Thymus (tissue), 11 donors: ENCODE results near the gene PPARG. TPM values are rescaled to one million over a fixed set of nuclear protein-coding genes. Genes with fewer than 3 reads are reported as not detected.

ENCODE experiments used
- DNase-seq, 9 donors: peaks; one replicate each; pipeline ENCODE4 v3.0.0-alpha.2; 2013; ENCODE audit warnings: low spot score in 9 of 9, low read depth in 6 of 9, missing footprints in 1 of 9
- H3K27ac ChIP-seq, 2 donors: one replicate each; pipeline ENCODE4 v1.5.1; 2013; ENCODE audit warnings: control low read depth in 1 of 2, low read depth in 1 of 2, low read length in 1 of 2, mild to moderate bottlenecking in 1 of 2, moderate library complexity in 1 of 2
- H3K27me3 ChIP-seq, 2 donors: one replicate each; pipeline ENCODE4 v1.5.1; 2013; ENCODE audit warnings: low read length in 1 of 2; ENCODE audit not compliant: control insufficient read depth in 2 of 2, insufficient read depth in 1 of 2
- H3K36me3 ChIP-seq, 2 donors: one replicate each; pipeline ENCODE4 v1.5.1; 2013; ENCODE audit warnings: low read length in 1 of 2, mild to moderate bottlenecking in 1 of 2, moderate library complexity in 1 of 2; ENCODE audit not compliant: control insufficient read depth in 2 of 2, insufficient read depth in 2 of 2
- H3K4me1 ChIP-seq, 2 donors: one replicate each; pipeline ENCODE4 v1.5.1; 2013; ENCODE audit warnings: low read length in 2 of 2; ENCODE audit not compliant: control insufficient read depth in 2 of 2, insufficient read depth in 2 of 2
- H3K4me3 ChIP-seq, 2 donors: one replicate each; pipeline ENCODE4 v1.5.1; 2013; ENCODE audit warnings: low read length in 2 of 2, control low read depth in 1 of 2, mild to moderate bottlenecking in 1 of 2
- H3K9me3 ChIP-seq, 2 donors: one replicate each; pipeline ENCODE4 v1.5.1; 2013; ENCODE audit warnings: low read length in 1 of 2, mild to moderate bottlenecking in 1 of 2; ENCODE audit not compliant: control insufficient read depth in 2 of 2, insufficient read depth in 1 of 2
- WGBS: extraction: QIAGEN DNeasy Blood & Tissue Kit; methylation state at CpG from one replicate; pipeline ENCODE4 v1.1.7; 2013; 5-methylcytosine and 5-hydroxymethylcytosine counted together
- polyA plus RNA-seq: library from polyadenylated mRNA; stranded (reverse); fragments of 200-250 nt; gene quantifications from one replicate; pipeline ENCODE4 v1.2.3, GENCODE V29; 2013
- total RNA-seq: library from RNA; stranded (reverse); fragments of 120-200 nt; gene quantifications from one replicate; pipeline ENCODE4 v1.2.4, GENCODE V29; 2013
- donor health status: healthy.

The PPARG gene
- total and polyA plus RNA-seq, 2 donors = 4.3 to 8.8 TPM

- H3K27ac ChIP-seq = no peak overlapping the region
- no peak for DNase-seq
- no peaks in the 10 kb centered on the region for H3K4me1 ChIP-seq
- no peaks in the 10 kb centered on the region for H3K36me3 ChIP-seq
- WGBS = 92% methylated on average over 20 of the region's 20 CpGs
- no peak overlapping the region for H3K4me3 ChIP-seq
- H3K9me3 ChIP-seq = no peaks in the 10 kb centered on the region
- H3K27me3 ChIP-seq = no peaks in the 10 kb centered on the region
Observed at GRCh38 chr3:12405432-12406272, 116.8 kb downstream of the PPARG start.

- H3K27me3 ChIP-seq = no peaks in the 10 kb centered on the region
- 96% methylated on average over 3 of the region's 3 CpGs for WGBS
- no peaks in the 10 kb centered on the region for H3K36me3 ChIP-seq
- no peak overlapping the region for H3K4me3 ChIP-seq
- DNase-seq = no peak
- H3K4me1 ChIP-seq = no peaks in the 10 kb centered on the region
- H3K27ac ChIP-seq = no peak overlapping the region
- H3K9me3 ChIP-seq = no peaks in the 10 kb centered on the region
Observed at GRCh38 chr3:12408984-12409683, 120.3 kb downstream of the PPARG start.

GRCh38 chr3:12409684-12410596 is 121.1 kb downstream of the PPARG start:
- DNase-seq = no peak
- Histone ChIP-seq H3K36me3 (no peaks in the 10 kb centered on the region), H3K4me1 (no peaks in the 10 kb centered on the region), H3K27ac (no peak overlapping the region), H3K9me3 (no peaks in the 10 kb centered on the region), H3K4me3 (no peak overlapping the region), H3K27me3 (no peaks in the 10 kb centered on the region)
- WGBS = 99% methylated on average over 11 of the region's 11 CpGs

DNA sequence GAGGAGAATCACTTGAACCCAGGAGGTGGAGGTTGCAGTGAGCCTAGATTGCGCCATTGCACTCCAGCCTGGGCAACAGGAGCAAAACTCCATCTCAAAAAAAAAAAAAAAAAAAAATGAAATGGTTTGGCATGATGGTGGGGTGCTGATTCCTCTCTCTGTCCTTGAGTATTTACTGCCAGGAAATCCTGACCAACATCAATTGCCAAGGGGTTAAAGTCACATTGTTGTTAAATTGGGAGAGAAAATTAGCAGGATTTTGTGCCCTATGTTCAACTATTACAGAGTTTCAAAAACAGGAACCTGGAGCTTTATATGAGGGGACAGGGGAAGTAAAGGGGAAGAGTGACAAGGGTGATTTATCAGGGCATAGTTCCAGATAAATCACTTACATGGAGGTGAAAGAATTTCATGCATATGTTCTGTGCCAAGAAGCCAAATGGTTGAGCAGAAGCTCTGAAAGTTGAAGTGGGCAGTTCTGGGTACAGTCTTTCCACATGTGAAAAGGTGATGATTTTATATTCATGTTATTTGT is 124.9 kb downstream of the PPARG start:
- no peaks in the 10 kb centered on the region for H3K36me3 ChIP-seq
- no peaks in the 10 kb centered on the region for H3K4me1 ChIP-seq

DNA sequence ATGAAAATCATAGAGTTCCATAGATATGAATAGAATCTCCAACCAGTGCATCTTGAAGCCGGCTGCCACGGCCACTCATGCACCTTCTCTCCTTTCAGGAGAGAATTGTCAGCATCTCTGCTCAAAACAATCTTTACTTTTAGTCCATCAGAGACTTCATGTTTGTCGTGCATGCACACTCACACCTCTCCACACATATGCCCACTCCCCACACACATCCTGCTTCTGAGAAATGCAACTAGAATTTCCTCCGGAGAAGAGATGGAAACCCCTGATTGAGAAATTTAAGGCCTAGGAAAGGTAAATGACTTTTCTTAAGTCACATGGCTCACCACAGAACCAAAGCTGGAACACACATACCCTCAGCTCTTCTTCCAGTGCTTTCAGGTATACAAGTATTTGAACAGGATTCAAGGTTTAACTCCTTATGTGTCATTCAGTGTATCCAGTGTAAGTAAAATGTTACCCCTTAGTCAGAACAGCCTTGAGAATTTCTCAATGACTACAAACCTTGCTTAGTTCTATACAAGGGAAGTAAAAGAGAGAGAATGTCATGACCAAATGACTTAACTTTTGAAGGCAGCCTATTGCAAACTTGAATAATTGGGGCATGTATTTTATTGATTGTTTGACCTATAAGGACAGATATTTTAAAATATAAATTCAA is 126.3 kb downstream of the PPARG start:
- Histone ChIP-seq H3K27ac (no peak overlapping the region), H3K9me3 (no peaks in the 10 kb centered on the region), H3K27me3 (no peaks in the 10 kb centered on the region), H3K36me3 (no peaks in the 10 kb centered on the region), H3K4me1 (no peaks in the 10 kb centered on the region), H3K4me3 (no peak overlapping the region)
- DNase-seq = no peak
- 81% methylated on average over 4 of the region's 4 CpGs for WGBS

More for the DNA sequence above, 124.9 kb downstream of the PPARG start:
- Histone ChIP-seq H3K27ac (no peak overlapping the region), H3K4me3 (no peak overlapping the region), H3K27me3 (no peaks in the 10 kb centered on the region), H3K9me3 (no peaks in the 10 kb centered on the region)
- 96% methylated on average over 1 of the region's 1 CpG for WGBS
- DNase-seq = no peak

DNA sequence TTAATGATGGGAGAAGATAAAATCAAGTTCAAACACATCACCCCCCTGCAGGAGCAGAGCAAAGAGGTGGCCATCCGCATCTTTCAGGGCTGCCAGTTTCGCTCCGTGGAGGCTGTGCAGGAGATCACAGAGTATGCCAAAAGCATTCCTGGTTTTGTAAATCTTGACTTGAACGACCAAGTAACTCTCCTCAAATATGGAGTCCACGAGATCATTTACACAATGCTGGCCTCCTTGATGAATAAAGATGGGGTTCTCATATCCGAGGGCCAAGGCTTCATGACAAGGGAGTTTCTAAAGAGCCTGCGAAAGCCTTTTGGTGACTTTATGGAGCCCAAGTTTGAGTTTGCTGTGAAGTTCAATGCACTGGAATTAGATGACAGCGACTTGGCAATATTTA is 127.9 kb downstream of the PPARG start:
- Histone ChIP-seq H3K27ac (no peak overlapping the region), H3K4me3 (no peak overlapping the region), H3K9me3 (no peaks in the 10 kb centered on the region), H3K4me1 (no peaks in the 10 kb centered on the region), H3K36me3 (no peaks in the 10 kb centered on the region), H3K27me3 (no peaks in the 10 kb centered on the region)
- DNase-seq = no peak
- 97% methylated on average over 8 of the region's 8 CpGs for WGBS

DNA sequence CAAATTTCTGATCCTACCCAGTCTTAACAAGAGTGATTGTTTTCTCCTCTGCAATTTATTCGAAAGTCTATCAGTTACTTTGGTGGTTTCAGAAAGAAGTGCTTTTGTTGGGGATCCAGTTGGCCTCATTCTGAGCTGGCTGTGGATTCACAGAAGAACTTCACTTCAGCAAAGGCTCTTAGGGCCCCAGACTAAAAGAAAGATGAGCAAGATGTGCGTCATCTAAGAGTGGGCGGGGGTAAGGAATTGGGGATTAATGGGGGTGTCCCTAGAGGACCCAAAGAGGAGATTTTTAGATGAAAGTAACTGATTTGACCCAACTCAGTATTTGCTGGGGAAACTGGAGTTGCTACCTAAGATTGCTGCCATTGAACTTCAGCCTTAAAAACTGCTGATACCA is 131.5 kb downstream of the PPARG start:
- Histone ChIP-seq H3K4me1 (peaks cover 4 to 11% of the 10 kb centered on the region in 2 donors), H3K9me3 (no peaks in the 10 kb centered on the region), H3K27ac (no peak overlapping the region), H3K4me3 (no peak overlapping the region), H3K36me3 (no peaks in the 10 kb centered on the region), H3K27me3 (no peaks in the 10 kb centered on the region)
- no peak for DNase-seq
- WGBS = 95% methylated on average over 3 of the region's 3 CpGs

DNA sequence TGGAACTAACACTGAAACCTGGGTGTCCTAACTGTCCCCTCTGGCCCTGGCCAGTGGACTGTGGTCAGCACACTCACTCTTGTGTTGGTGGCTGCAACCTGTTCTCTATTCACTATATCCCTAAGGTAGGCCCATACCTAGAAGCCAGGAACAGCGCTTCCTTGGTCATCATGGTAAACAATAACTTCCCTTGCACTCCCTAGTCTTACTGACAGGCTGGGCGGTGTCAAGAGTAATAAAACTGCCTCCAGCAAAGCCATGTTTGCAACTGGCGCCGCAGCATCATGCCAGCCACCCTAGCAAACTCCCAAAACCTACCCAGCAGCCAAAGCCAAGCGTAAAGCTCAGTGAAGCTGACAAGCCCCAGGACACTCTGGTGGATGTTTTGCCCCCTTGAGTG is 132.3 kb downstream of the PPARG start:
- Histone ChIP-seq H3K9me3 (no peaks in the 10 kb centered on the region), H3K4me1 (peaks cover 8 to 18% of the 10 kb centered on the region in 2 donors), H3K36me3 (no peaks in the 10 kb centered on the region), H3K27me3 (no peaks in the 10 kb centered on the region), H3K4me3 (no peak overlapping the region), H3K27ac (no peak overlapping the region)
- WGBS = 98% methylated on average over 5 of the region's 5 CpGs
- DNase-seq = no peak
